K562 (cell line): Measurements from ENCODE around the gene FUT2. TPM values are rescaled to one million over a fixed set of nuclear protein-coding genes. Genes with fewer than 3 reads are reported as not detected.

ENCODE experiments used
- BACH1 ChIP-seq: fragments of 200-800 bp; sonication (Bioruptor generic); IDR thresholded peaks from 2 replicates; pipeline ENCODE4 v1.6.1; 2016; ENCODE audit warnings: missing genetic modification characterization, missing compliant biosample characterization
- CREB1 ChIP-seq, 2 experiments: sonication (generic) in 1 of 2; formaldehyde crosslinking in 1 of 2; IDR thresholded peaks; 2 replicates each; pipeline versions ENCODE4 v1.6.1 to v1.8.0; 2012 to 2022; ENCODE audit warnings: inconsistent platforms in 1 of 2, mild to moderate bottlenecking in 1 of 2, missing genetic modification reagents in 1 of 2, moderate library complexity in 1 of 2
- CXXC5 ChIP-seq: fragments of 250-450 bp; sonication (Bioruptor Pico); IDR thresholded peaks from 2 replicates; pipeline ENCODE4 v1.8.0; 2022; ENCODE audit warnings: inconsistent platforms, mild to moderate bottlenecking, moderate library complexity
- FOXA3 ChIP-seq, 2 experiments: fragments of 450-650 bp in 1 of 2; sonication (generic) in 1 of 2; formaldehyde crosslinking; IDR thresholded peaks in 1 of 2; conservative IDR thresholded peaks in 1 of 2; 2 replicates each; pipeline versions ENCODE4 v1.4.0 to v1.8.0; 2020 to 2022; ENCODE audit warnings: mild to moderate bottlenecking in 2 of 2, missing genetic modification reagents in 1 of 2
- GABPA ChIP-seq: fragments of 200-800 bp; sonication (Bioruptor generic); conservative IDR thresholded peaks from 2 replicates; pipeline ENCODE4 v1.6.1; 2016; ENCODE audit warnings: low read depth, missing genetic modification characterization, missing compliant biosample characterization
- NBN ChIP-seq: fragments of 450-650 bp; IDR thresholded peaks from 2 replicates; pipeline ENCODE4 v1.6.1; 2016; ENCODE audit warnings: low read depth, mild to moderate bottlenecking
- NELFE ChIP-seq: IDR thresholded peaks from 2 replicates; pipeline ENCODE4 v1.6.1; 2011; ENCODE audit warnings: mild to moderate bottlenecking; ENCODE audit not compliant: insufficient read depth, insufficient read length
- NONO ChIP-seq, 2 experiments: fragments of 200-400 bp in 1 of 2; fragments of 450-650 bp in 1 of 2; formaldehyde crosslinking in 1 of 2; IDR thresholded peaks; 2 replicates each; pipeline ENCODE4 v1.6.1; 2017; ENCODE audit warnings: low read depth in 2 of 2, mild to moderate bottlenecking in 2 of 2, moderate library complexity in 2 of 2, low read length in 1 of 2
- PBX2 ChIP-seq, 2 experiments: IDR thresholded peaks in 1 of 2; conservative IDR thresholded peaks in 1 of 2; 2 replicates each; pipeline ENCODE4 v1.6.1; 2016; ENCODE audit warnings: low read depth in 2 of 2, mild to moderate bottlenecking in 1 of 2, missing compliant biosample characterization in 1 of 2, missing genetic modification characterization in 1 of 2, moderate library complexity in 1 of 2
- PKNOX1 ChIP-seq: fragments of 450-650 bp; IDR thresholded peaks from 2 replicates; pipeline ENCODE4 v1.6.1; 2016
- POLR2A ChIP-seq: fragments of 450-650 bp; conservative IDR thresholded peaks from 2 replicates; pipeline ENCODE4 v1.6.1; 2016
- POLR2G ChIP-seq: fragments of 200-400 bp; formaldehyde crosslinking; IDR thresholded peaks from 2 replicates; pipeline ENCODE4 v1.6.1; 2017; ENCODE audit warnings: low read depth, mild to moderate bottlenecking, antibody characterized with exemption, low read length, moderate library complexity
- RBBP5 ChIP-seq: fragments of 200-600 bp; sonication (generic); IDR thresholded peaks from 2 replicates; pipeline ENCODE4 v1.6.1; 2012; ENCODE audit warnings: borderline replicate concordance, mild to moderate bottlenecking, low read length, control low read depth, inconsistent platforms; ENCODE audit not compliant: insufficient read depth, poor library complexity, severe bottlenecking
- WHSC1 ChIP-seq: IDR thresholded peaks from one replicate; pipeline ENCODE4 v1.6.1; 2012; ENCODE audit warnings: low read length, control low read depth, inconsistent platforms
- ZFP30 ChIP-seq: fragments of 250-450 bp; sonication (Bioruptor Pico); IDR thresholded peaks from 2 replicates; pipeline ENCODE4 v1.8.0; 2022; ENCODE audit warnings: moderate library complexity, mild to moderate bottlenecking, inconsistent platforms, borderline replicate concordance
- ZFX ChIP-seq: sonication (generic); formaldehyde crosslinking; IDR thresholded peaks from 2 replicates; pipeline ENCODE4 v1.8.0; 2022; ENCODE audit warnings: mild to moderate bottlenecking, missing genetic modification reagents, moderate library complexity
- ZNF280A ChIP-seq: fragments of 450-650 bp; IDR thresholded peaks from 2 replicates; pipeline ENCODE4 v1.6.1; 2018; ENCODE audit warnings: mild to moderate bottlenecking, low read depth; ENCODE audit not compliant: partially characterized antibody
- ZNF699 ChIP-seq: fragments of 250-450 bp; sonication (Bioruptor Pico); IDR thresholded peaks from 2 replicates; pipeline ENCODE4 v1.8.0; 2021; ENCODE audit warnings: mild to moderate bottlenecking, moderate library complexity; ENCODE audit not compliant: insufficient replicate concordance
- ZSCAN32 ChIP-seq: fragments of 450-650 bp; formaldehyde crosslinking; IDR thresholded peaks from 2 replicates; pipeline ENCODE4 v1.4.0; 2020; ENCODE audit warnings: mild to moderate bottlenecking, moderate library complexity
- polyA plus RNA-seq, 8 experiments: library from polyadenylated mRNA; depleted of rRNA in 4 of 8; stranded (reverse) in 5 of 8; unstranded in 3 of 8; fragments of >200 nt; fragmentation: Nextera tagmentation in 2 of 8; fragmentation: Illumina TruSeq in 1 of 8; extraction: Ambion mirVana in 2 of 8; extraction: Trizol in 1 of 8; gene quantifications; 2 replicates each; pipeline versions ENCODE4 v1.2.1 to v1.2.3, GENCODE V29; 2011 to 2014; ENCODE audit warnings: inconsistent platforms in 1 of 8, missing spikeins in 1 of 8
- total RNA-seq, 7 experiments: library from RNA; depleted of rRNA in 6 of 7; stranded (reverse); fragments of >200 nt in 6 of 7; fragmentation: Illumina TruSeq in 2 of 7; extraction: Trizol in 2 of 7; gene quantifications; 2 replicates each; pipeline versions ENCODE4 v1.2.1 to v1.2.3, GENCODE V29; 2011 to 2021; ENCODE audit warnings: low replicate concordance in 1 of 7

FUT2 gene
- total and polyA plus RNA-seq, 9 of the 15 experiments (the other 6 are each of a cell fraction or from before 2014, with no cell fraction given): 0.03 to 0.04 TPM; not detected in 7

- TF ChIP-seq NONO (IDR thresholded peaks at IDR 0.05; ENCODE audit: low read depth in 2 of 2, low read length in 1 of 2) (peak in 1 of 2 experiments; percentile 51; a peak in 1 of 4 replicates), ZFP30 (CRISPR knock-in tag) (no peak), CREB1 (IDR thresholded peaks at IDR 0.05) (peak; percentile 65; the same call in 1 of the 2 replicates), CREB1 (CRISPR knock-in tag; IDR thresholded peaks at IDR 0.05) (peak; percentile 86), RBBP5 (peak; percentile 8), POLR2G (peak; percentile 55), NBN (peak; percentile 85; the same call in 1 of the 2 replicates), ZSCAN32 (CRISPR knock-in tag) (no peak), ZFX (CRISPR knock-in tag) (peak; percentile 51), NELFE (no peak), FOXA3 (CRISPR knock-in tag; conservative IDR thresholded peaks at IDR 0.05 in 1 of 2, IDR thresholded peaks at IDR 0.05 in 1 of 2) (no peak), BACH1 (peak; percentile 61; the same call in 1 of the 2 replicates), GABPA (tag) (peak; percentile 51; the same call in 1 of the 2 replicates), PBX2 (CRISPR knock-in tag; IDR thresholded peaks at IDR 0.05; ENCODE audit: low read depth) (no peak), PBX2 (tag; conservative IDR thresholded peaks at IDR 0.05; ENCODE audit: low read depth) (no peak), ZNF280A (peak; percentile 3), PKNOX1 (peak; percentile 77), WHSC1 (no peak), ZNF699 (CRISPR knock-in tag) (no peak), CXXC5 (peak; percentile 15), POLR2A (peak; percentile 58; the same call in 1 of the 2 replicates)
These were observed 51.2 kb downstream of the FUT2 start, which contains the start of gene IZUMO1 (continued) for GRCh38 chr19:48746738-48747575.
